ENCODE measurements around the gene HOXB2.

The HOXB2 gene

GRCh38 chr17:48552466-48553189 lies 7.7 kb upstream of the HOXB2 start:
- Histone ChIP-seq H4K91ac (ENCODE audit: low read depth, low read length, poor library complexity) (no peak overlapping the region), H2AK5ac (ENCODE audit: low read depth, low read length) (no peak overlapping the region), H2AFZ (ENCODE audit: low read length) (no peak overlapping the region), H3K14ac (ENCODE audit: low read length) (peak overlapping the region; percentile 56), H3K27me3 (ENCODE audit: control insufficient read depth in 3 of 3, insufficient read depth in 3 of 3, low read depth in 1 of 3, low read length in 3 of 3) (peaks cover 61 to 95% (median 87%) of the 10 kb centered on the region in 3 experiments), H3K79me1 (ENCODE audit: low read depth, low read length) (peaks cover 2% of the 10 kb centered on the region), H3K4me1 (ENCODE audit: control insufficient read depth in 2 of 2, insufficient read depth in 1 of 2, low read depth in 1 of 2, low read length in 2 of 2) (no peaks in the 10 kb centered on the region), H3K36me3 (replicated peaks in 1 of 2; ENCODE audit: control insufficient read depth in 2 of 2, insufficient read depth in 2 of 2, low read length in 2 of 2) (no peaks in the 10 kb centered on the region), H3K18ac (ENCODE audit: low read length) (no peak overlapping the region), H3K4me3 (ENCODE audit: low read length in 2 of 2) (no peak overlapping the region), H2BK15ac (ENCODE audit: low read length) (no peak overlapping the region), H2BK120ac (ENCODE audit: low read depth, low read length) (no peak overlapping the region), H3K4ac (ENCODE audit: low read length) (no peak overlapping the region), H4K8ac (ENCODE audit: low read depth, low read length) (no peak overlapping the region), H3K9me3 (replicated peaks in 1 of 2; ENCODE audit: control insufficient read depth in 2 of 2, insufficient read depth in 1 of 2, low read depth in 1 of 2, low read length in 2 of 2) (peaks cover 0 to 6% of the 10 kb centered on the region in 2 donors), H3K27ac (replicated peaks; ENCODE audit: low read length) (no peak overlapping the region), H2BK5ac (ENCODE audit: low read length) (no peak overlapping the region), H2BK12ac (ENCODE audit: low read length) (no peak overlapping the region), H3K9ac (ENCODE audit: low read depth, low read length, poor library complexity) (no peak overlapping the region), H3K23ac (ENCODE audit: low read depth, low read length, poor library complexity) (peak overlapping the region; percentile 73), H3K4me2 (ENCODE audit: insufficient read depth, low read length, poor library complexity, severe bottlenecking) (no peak overlapping the region)
- no peak for DNase-seq (ENCODE audit: low spot score)
- no CpG with 5 or more reads among the region's 11 CpGs for WGBS, 2 donors (ENCODE audit: extremely low coverage in 2 of 2, insufficient read length in 2 of 2, insufficient replicate concordance in 1 of 2)

- H3K14ac ChIP-seq (ENCODE audit: low read length) = peak overlapping the region; percentile 56
- WGBS, 2 donors (ENCODE audit: extremely low coverage in 2 of 2, insufficient read length in 2 of 2, insufficient replicate concordance in 1 of 2) = no CpG with 5 or more reads among the region's 47 CpGs
- H2BK5ac ChIP-seq (ENCODE audit: low read length) = no peak overlapping the region
- no peak overlapping the region for H3K18ac ChIP-seq (ENCODE audit: low read length)
- H2AK5ac ChIP-seq (ENCODE audit: low read depth, low read length) = no peak overlapping the region
- no peak overlapping the region for H3K4me3 ChIP-seq (ENCODE audit: low read length in 2 of 2)
- H2BK15ac ChIP-seq (ENCODE audit: low read length) = no peak overlapping the region
- H3K27me3 ChIP-seq (ENCODE audit: control insufficient read depth in 3 of 3, insufficient read depth in 3 of 3, low read depth in 1 of 3, low read length in 3 of 3) = peaks cover 57 to 95% (median 87%) of the 10 kb centered on the region in 3 experiments
- H3K4me1 ChIP-seq (ENCODE audit: control insufficient read depth in 2 of 2, insufficient read depth in 1 of 2, low read depth in 1 of 2, low read length in 2 of 2) = no peaks in the 10 kb centered on the region
- H3K9me3 ChIP-seq (replicated peaks in 1 of 2; ENCODE audit: control insufficient read depth in 2 of 2, insufficient read depth in 1 of 2, low read depth in 1 of 2, low read length in 2 of 2) = peaks cover 0 to 6% of the 10 kb centered on the region in 2 donors
- peak overlapping the region; percentile 70 for H3K9ac ChIP-seq (ENCODE audit: low read depth, low read length, poor library complexity)
- no peak overlapping the region for H3K27ac ChIP-seq (replicated peaks; ENCODE audit: low read length)
- no peak for DNase-seq (ENCODE audit: low spot score)
- H3K4ac ChIP-seq (ENCODE audit: low read length) = no peak overlapping the region
- no peak overlapping the region for H4K8ac ChIP-seq (ENCODE audit: low read depth, low read length)
- H3K23ac ChIP-seq (ENCODE audit: low read depth, low read length, poor library complexity) = peak overlapping the region; percentile 73
- no peak overlapping the region for H2AFZ ChIP-seq (ENCODE audit: low read length)
- H2BK12ac ChIP-seq (ENCODE audit: low read length) = no peak overlapping the region
- H3K79me1 ChIP-seq (ENCODE audit: low read depth, low read length) = peaks cover 2% of the 10 kb centered on the region
- no peak overlapping the region for H4K91ac ChIP-seq (ENCODE audit: low read depth, low read length, poor library complexity)
- no peak overlapping the region for H3K4me2 ChIP-seq (ENCODE audit: insufficient read depth, low read length, poor library complexity, severe bottlenecking)
- no peak overlapping the region for H2BK120ac ChIP-seq (ENCODE audit: low read depth, low read length)
- no peaks in the 10 kb centered on the region for H3K36me3 ChIP-seq (replicated peaks in 1 of 2; ENCODE audit: control insufficient read depth in 2 of 2, insufficient read depth in 2 of 2, low read length in 2 of 2)
Observed at GRCh38 chr17:48551596-48552465, 6.9 kb upstream of the HOXB2 start.

- Histone ChIP-seq H4K8ac (ENCODE audit: low read depth, low read length) (no peak overlapping the region), H3K79me1 (ENCODE audit: low read depth, low read length) (peaks cover 2% of the 10 kb centered on the region), H3K9ac (ENCODE audit: low read depth, low read length, poor library complexity) (no peak overlapping the region), H2BK15ac (ENCODE audit: low read length) (no peak overlapping the region), H3K23ac (ENCODE audit: low read depth, low read length, poor library complexity) (no peak overlapping the region), H3K36me3 (replicated peaks in 1 of 2; ENCODE audit: control insufficient read depth in 2 of 2, insufficient read depth in 2 of 2, low read length in 2 of 2) (no peaks in the 10 kb centered on the region), H3K4me1 (ENCODE audit: control insufficient read depth in 2 of 2, insufficient read depth in 1 of 2, low read depth in 1 of 2, low read length in 2 of 2) (no peaks in the 10 kb centered on the region), H3K9me3 (replicated peaks in 1 of 2; ENCODE audit: control insufficient read depth in 2 of 2, insufficient read depth in 1 of 2, low read depth in 1 of 2, low read length in 2 of 2) (peaks cover 0 to 6% of the 10 kb centered on the region in 2 donors), H4K91ac (ENCODE audit: low read depth, low read length, poor library complexity) (no peak overlapping the region), H3K4me3 (ENCODE audit: low read length in 2 of 2) (no peak overlapping the region), H2AK5ac (ENCODE audit: low read depth, low read length) (no peak overlapping the region), H2BK12ac (ENCODE audit: low read length) (no peak overlapping the region), H3K18ac (ENCODE audit: low read length) (no peak overlapping the region), H3K14ac (ENCODE audit: low read length) (no peak overlapping the region), H3K4me2 (ENCODE audit: insufficient read depth, low read length, poor library complexity, severe bottlenecking) (no peak overlapping the region), H2AFZ (ENCODE audit: low read length) (no peak overlapping the region), H3K27ac (replicated peaks; ENCODE audit: low read length) (no peak overlapping the region), H2BK5ac (ENCODE audit: low read length) (no peak overlapping the region), H3K4ac (ENCODE audit: low read length) (no peak overlapping the region), H3K27me3 (ENCODE audit: control insufficient read depth in 3 of 3, insufficient read depth in 3 of 3, low read depth in 1 of 3, low read length in 3 of 3) (peaks cover 56 to 95% (median 87%) of the 10 kb centered on the region in 3 experiments), H2BK120ac (ENCODE audit: low read depth, low read length) (no peak overlapping the region)
- WGBS, 2 donors (ENCODE audit: extremely low coverage in 2 of 2, insufficient read length in 2 of 2, insufficient replicate concordance in 1 of 2) = no CpG with 5 or more reads among the region's 19 CpGs
- no peak for DNase-seq (ENCODE audit: low spot score)
Observed at GRCh38 chr17:48551214-48551555, 6.3 kb upstream of the HOXB2 start.

Measured in neuronal stem cell (in vitro differentiated cells).